Stimulated activated CD8-positive, alpha-beta memory T cell treated with anti-CD3 and anti-CD28 coated beads, Interleukin-15, amount 100 ng/mL, for 48 hours (primary cell): ENCODE results near the gene CDK14.

ENCODE experiments used
- DNase-seq, 2 donors: peaks; one replicate each; pipeline ENCODE4 v3.0.0-alpha.2; 2020; ENCODE audit warnings: low read depth in 2 of 2

The CDK14 gene

DNA sequence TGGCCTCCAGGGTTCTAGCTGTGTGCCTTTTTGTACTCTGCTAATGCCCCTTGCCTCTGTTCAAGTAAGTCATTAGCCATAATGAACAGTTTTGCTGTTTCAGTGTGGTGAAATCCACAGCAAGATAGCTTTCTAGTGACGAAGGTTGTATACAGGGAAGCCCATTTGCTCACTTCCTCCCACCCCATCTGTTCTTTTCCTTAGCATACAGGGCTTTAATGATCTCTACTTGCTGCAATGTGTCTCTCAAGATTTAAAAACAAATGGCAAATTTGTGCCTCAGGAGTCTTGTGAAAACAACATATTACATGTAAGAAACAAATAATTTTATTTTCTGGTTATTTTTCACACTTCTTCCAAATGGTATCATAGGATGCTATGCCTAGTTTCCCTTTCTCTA lies 243.2 kb downstream of the CDK14 start:
- DNase-seq: no peak

DNA sequence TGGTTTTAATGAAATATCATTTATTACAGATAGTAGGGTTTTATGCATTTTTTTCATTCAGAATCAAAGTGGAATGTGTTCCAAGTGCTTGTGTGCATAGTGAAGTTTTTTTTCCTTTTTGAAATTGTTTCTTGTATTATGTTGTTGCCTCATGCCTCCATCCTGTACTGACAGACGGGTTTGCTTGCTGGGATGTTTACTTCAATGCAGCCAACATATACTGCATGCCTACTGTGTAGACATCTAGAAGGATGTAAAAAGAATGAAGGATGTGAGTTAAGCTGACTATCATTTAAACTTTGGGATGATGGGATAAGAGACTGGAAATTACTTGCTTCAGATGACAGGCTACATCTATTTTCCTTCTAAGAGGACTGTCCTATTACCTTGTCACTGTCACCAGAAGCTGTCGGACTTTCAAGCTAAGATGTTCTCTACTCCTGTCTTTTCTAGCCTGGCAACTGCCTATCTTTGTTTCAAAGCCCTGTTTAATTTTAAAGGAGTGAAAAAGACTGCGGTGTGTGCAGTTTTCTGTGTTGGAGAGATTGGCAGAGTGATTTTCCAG lies 243.7 kb downstream of the CDK14 start:
- DNase-seq: no peak

DNA sequence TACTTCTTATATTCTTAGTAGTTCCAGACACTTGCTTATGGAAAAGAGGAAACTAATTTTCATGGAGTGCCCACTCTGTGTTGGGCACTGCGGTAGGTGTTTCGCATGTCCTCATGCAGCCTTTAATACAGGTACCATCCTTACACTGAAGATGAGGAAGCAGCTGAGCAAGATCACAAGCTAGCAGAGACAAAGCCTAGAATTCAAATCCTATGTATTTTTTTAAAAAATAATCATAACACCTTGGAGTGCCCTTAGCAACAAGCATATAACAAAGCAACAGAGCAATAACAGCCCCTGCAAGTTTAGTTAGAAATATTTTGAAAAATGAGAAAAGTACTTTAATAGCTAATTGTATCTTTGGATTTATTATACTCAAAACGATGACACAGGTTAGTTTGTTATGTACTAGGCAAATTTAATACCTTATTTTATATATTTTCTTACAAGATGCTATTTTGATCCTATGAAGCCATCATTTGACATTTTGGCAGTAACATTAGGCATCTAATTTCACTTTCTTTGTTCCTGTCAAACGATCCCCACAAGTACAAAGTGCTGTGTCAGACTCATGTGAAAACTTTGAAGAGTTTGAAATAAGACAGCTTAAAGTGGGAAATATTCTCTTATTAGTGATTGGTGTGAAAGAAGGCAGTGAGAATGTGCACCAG lies 245.8 kb downstream of the CDK14 start:
- DNase-seq: no peak

DNA sequence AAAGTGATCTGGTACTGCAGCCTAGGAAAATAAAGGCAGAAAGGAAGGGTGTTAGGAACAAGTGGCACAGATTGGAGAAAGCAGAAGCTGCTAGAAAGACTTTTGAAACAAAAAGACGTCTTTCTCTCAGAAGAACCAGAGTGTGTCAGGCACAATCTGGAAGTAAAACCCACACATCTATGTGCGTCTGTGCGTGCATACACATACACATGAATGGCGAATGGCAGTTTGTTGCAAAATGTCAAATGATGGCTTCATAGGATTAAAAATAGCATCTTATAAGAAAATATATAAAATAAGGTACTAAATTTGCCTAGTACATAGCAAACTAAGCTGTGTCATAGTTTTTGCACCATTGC lies 246.3 kb downstream of the CDK14 start:
- no peak for DNase-seq

DNA sequence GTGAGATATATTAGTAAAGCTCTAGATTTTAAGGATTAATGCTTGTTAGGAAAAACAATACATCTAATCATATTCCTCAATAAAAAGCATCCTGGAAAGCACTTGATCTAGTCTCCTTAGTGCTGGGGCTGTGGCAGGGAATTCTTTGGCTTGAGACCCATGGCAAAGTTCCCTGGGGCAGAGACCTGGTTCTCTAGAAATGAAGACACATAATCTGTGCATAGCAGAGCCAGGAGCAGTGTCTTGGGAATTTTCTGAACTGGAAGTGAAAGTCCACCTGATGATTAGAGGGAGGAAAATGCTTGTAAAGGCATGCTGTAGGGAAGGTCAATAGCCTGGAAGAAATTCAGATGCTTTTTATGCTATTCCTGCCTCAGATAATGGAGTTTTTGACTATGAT lies 247.4 kb downstream of the CDK14 start:
- no peak for DNase-seq

DNA sequence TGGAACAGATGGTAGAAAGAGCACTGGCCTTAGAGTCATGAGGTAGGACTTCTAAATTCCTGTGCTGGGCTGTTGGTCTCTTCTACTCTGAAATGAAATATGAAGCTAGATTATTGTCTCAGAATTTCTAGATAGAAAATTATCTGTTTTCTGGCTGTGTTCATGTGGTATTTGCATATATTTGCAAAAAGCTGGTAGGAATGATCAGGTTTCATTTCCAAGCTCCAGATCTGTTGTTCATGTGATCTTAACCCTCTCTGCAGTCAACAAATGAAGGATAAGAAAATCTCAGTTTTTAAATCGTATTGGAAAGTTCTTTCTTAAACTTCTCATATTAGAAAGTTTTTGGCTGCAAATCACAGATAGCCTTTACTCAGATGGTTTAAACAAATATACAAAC lies 248.3 kb downstream of the CDK14 start:
- DNase-seq: no peak

DNA sequence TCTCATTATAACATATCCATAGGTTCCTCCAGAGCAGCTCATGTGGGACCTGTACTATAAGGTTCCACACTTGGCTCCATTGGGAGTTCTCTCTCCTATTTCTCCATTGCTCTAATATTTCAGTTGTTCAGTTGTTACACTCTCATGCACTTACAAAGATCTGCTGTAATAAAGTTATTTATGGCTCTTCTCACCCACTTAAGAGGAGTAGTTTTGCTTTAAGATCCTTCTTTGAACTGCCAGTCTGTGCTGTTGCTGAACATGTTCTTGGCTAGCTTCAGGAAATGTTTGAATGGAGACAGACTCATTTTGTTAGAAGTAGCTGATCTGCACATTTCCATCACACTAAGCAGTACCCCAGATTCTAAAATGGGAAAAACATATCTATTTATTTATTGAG lies 250.1 kb downstream of the CDK14 start:
- DNase-seq: no peak

DNA sequence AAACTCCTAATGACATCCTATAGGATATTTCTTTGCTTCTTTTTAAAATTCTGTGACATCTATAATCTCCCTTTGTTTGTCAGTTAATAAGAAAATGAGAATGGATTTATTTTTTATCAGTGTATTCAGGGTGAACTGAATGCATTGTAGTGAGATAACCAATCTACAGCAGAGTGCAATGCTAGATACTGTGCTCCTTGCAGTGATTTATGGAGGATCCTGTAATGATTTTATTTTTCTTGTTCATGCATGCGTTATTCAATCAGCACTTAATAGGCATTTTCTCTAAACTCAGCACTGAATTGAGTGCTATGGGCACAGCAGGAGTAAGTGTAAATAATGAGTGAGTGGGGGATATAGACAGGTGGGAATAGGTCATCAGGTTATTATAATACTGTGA lies 253.9 kb downstream of the CDK14 start:
- no peak for DNase-seq

DNA sequence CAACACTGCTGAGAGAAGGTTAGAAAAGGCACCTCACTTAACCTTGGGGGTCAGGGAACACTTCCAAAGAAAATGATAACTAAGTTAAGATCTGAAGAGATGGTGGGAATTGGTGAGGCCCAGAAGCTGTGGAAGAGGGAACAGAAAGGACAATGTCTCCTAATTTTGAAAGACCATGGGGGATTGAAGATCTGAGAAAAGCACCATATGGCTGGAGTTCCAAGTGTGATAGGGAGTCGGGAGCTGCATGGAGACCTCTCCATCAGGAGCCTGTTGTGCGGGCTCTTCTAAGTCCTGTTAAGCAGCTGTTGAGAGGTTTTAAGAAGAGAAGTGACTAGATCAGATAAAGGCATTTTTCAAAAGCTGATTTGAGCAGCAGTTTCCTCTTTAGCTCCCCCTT lies 254.3 kb downstream of the CDK14 start:
- no peak for DNase-seq

DNA sequence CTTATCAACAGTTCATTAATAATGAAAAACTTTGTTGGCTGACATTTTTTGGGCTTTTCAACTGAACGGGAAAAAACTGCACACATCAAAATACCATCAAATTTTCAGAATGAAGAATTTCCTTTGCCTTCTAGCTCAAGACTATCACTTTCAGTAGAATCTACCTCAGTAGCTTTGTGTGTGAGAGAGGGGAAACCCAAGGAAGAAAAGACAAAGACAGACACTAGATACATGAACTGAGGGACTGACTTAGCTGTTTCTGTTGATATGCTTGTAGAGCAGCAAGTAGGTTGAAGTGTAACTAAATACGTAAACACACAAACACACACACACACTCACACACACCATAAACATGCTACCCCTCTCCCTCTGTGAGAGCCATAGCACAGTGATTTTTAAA lies 257.1 kb downstream of the CDK14 start:
- DNase-seq: no peak

DNA sequence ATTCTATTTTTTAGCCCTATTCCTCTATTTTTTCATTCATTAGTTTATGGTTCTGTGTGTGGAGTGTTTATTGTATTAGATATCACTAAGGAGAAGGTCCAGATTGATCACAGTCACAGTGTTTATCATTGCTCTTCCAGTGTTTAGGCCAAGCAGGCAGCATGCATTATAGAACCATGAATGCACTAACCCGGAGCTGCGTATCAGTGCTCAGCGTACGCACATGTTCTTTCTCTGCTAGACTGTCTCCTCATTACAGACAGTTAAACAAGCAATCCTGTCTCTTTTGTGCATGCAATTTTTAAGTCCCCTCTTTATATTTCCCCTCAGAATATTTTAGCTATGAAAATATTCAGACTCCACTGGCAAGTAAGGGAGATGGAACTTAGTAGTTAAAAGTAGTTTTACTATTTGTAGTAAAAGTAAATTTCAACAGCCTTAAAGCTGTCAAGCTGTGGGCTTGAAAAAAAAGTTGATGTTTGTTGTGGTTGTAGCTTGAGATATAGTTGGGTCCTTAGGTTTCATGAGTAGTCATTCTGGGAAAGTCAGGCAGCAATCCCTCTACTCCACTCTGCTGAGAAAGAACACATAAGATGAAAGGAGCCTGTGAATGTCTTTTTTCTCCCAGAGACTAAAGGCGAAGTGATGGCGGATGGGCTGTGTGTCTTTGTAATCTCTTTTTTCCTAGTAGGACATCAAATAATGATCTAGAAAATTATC lies 260.4 kb downstream of the CDK14 start:
- DNase-seq: no peak

DNA sequence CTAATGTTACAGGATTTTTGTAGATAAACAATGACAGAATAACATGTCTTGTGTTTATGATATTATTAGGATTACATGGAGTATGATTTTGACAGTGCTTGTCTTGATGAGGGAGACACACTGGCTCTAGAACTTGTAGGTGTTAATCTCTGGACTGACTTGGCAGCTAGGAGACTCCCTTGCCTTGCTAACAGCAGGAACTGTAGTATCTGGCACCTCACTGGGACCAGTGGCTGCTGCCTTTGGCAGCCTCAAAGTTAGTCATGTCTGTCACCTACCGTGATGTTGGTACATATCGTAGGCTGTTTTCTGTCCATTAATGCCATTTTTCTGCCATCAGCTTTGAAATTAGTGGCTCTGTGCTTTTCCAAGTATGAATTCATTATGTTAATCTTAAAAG lies 261.5 kb downstream of the CDK14 start:
- no peak for DNase-seq

DNA sequence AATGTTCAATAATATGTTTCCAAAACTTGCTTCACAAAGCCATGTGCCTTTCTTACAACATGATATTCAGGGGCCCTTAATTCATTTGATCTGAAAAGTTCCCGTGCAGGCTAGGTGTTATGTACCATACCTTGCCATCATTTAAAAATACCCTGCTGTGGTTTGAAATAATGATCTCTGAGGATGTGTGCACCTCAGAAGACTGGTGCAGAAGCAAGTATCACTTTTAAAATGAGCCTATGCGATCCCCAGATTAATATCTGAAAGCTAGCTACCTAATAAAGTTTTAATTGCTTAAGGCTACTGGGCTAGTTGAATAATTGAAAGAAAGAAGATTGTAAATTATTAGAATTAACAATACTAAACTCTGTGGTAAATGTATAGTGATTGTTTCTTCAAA lies 262.4 kb downstream of the CDK14 start:
- no peak for DNase-seq

DNA sequence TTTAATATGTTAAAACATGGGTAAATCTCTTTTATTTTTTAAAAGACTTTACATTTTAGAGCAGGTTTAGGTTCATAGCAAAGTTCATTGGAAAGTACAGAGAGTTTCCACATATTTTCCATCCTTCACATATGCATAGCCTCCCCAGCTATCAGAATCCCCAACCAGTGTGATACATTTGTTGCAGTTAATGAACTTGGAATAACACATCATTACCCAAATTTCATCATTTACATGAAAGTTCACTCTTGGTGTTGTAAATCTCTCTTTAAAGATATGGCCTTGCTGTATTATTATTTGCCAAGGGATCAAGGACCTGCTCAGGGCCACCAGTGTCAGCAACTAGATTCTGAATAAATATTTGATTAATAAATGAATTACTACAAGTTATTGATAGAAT lies 263.4 kb downstream of the CDK14 start:
- no peak for DNase-seq

DNA sequence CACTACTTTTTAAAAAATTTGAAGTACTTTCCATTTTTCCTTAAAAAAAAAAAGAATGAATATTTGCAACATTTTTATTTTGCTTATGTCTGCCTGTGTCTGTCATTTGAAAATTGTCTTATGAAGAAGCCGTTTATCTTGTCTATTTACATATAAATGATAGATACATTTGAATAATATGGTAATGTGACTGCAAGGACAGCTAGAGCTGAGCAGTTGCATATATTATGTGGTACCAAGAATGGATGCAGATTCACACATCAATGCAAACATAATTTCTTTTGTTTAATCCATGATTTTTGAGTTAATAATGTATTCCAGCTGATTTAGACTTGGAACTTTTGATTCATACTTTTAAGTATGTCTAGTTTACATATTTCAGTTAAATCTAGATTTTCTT lies 268.0 kb downstream of the CDK14 start:
- DNase-seq: no peak

DNA sequence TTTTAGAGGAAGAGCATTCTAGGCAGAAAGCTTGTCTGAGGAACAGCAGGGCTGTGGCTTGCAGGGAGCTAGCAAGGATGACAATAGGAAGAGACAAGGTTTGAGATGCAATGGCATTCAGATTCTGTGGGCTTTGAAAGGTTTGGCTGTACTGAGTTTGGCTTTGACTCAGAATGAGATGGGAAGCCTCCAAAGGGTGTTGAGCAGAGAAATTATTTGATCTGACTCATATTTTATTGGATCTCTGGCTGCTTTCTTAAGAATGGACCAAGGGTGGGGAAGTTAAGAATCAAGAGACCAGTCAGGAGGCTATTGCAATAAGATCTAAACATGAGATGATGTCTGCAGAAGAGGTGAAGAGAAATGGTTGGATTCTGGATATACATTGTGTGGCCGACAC lies 273.2 kb downstream of the CDK14 start:
- DNase-seq: no peak

DNA sequence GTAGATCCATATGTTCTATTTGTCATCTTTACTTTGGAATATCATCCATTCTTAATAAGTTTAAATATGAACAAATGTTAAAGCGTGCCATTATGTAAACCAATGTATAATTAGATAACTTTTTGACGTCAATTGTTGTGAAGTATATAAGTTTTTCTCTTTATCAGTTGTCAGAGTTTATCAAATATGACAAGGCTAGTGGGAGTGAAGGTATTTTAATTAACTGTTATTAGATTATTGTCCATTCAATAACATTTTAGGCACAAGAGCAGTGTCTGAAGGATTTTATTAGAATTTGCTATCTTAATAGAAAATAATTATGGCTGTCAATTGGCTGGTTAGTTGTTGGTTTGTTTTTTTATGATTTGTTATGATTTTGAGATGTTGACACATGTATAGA lies 280.6 kb downstream of the CDK14 start:
- no peak for DNase-seq

DNA sequence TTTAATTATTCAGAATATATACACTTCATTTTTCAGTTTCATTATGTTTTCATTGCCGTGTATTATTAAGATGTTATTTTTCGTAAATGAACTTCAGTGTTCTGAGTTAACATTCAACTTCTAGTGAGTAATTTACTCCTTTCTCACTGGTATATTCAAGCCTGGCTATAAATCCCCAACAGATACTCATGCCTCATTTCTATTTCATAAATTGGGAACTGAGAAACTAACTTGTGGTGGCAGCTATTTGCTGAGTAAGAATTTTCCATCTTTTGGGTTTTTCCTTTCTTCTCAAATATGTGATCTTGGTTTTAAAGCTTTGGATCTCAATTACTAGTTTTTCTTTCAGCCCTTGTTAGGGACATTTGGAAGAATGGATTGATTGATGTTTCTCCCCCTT lies 281.1 kb downstream of the CDK14 start:
- DNase-seq: no peak

DNA sequence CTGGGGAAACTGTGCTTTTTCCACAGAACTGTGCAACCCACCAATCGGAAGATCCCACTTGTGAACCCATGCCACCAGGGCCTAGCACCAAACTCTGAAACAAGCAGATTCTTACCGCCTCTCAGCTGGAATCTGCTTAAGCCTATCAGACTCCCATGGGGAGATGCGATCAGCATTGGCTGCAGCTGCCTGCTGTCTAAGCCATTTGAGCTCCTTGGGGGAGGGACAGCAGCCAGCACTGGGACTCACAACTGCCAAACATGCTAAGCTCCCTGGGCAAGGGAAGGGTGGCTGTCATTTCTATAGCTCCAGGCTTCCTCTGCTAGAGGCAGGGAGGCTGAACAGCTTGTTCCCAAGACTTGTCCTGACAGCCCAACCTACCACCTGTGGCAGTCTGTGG lies 283.8 kb downstream of the CDK14 start:
- no peak for DNase-seq

DNA sequence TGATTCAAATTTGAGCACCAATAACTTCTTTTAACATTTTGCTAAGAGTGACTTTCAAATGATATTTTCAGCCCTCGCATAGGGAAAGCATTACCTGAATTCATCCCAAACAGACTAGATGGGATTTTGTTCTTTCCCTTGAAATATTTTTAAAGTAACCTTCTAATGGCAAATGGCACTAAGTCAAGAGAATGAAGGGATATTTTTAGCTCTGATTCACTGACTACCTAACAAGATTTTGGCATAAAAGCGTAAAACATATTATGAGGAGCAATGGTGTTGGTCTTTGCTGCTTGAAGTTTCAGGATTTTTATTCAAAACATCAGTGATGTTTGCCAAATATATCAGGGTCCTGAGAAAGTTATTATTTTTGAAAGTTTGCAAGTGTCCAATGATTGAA lies 290.3 kb downstream of the CDK14 start:
- DNase-seq: no peak

DNA sequence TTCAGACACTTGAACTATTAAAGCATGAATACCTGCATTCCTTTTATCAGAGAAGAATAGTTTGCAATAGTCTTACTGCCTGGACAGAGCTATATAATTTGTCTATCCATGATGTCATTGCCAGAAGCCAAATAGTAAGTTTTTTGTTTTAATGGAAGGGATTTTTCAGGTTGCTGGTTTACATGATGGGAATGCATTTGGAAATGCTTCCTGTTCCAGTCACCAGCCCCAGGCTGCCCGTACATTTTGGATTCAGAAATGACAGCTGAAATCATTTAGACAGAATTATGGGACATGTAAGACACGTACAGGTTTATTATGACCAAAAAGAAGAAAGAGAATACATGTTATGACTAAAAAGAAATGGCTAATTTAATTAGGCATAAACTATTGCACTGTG lies 293.1 kb downstream of the CDK14 start:
- no peak for DNase-seq

DNA sequence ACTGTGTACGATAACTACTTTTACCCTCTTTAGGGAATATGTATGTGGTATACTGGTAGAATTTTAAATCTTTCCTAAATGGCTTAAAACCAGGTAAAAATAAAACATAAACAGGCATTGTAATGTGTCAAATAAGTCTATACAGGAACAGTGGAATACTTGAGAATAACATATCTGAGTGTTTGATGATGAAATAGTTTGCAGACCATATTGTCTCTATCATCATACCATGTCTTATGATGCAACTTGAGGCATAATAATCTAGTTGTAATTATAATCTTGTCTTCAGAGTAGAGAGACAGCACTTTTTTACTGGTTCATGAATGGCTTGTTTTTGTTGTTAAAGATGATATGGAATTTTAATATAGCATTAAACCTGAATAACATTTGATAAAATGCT lies 293.5 kb downstream of the CDK14 start:
- DNase-seq: no peak

DNA sequence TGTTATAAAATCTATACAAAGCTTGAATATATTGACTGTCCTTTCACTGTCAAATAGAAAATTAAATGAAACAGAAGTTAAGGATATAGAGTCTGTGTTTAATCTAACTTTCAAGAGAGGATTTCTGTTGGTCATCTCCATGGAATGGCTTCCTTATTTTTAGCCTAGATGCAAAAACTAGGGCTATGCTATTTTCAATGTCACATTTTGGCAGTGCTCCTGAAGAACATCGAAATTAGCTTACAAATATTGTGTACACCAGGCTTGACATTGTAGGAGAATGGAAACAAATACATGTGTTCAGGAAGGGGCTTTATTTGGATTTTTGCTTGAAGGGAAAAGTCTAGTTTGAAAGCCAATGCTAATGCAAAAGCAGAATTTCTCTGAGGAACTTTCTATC lies 295.4 kb downstream of the CDK14 start:
- DNase-seq: no peak

DNA sequence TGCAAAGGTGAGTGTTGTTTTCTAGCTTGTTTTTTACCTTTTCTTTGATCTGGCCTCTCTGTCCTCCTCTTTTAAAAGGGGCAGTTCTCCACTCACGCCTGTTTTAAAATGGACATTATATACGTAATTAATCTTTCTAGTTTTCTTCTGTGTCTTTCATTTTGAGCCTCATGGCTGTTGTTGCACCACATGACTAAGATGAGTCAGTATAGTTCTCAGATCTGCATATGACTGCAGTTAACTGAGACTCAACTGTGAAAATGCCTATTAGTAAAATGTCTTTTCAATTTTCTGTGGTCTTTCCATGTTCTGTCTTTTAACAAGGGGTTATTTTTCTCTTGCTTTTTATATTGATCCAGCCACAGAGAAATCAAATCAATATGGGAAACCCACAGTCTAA lies 296.1 kb downstream of the CDK14 start:
- no peak for DNase-seq
